H9 (cell line): ENCODE data around the gene ATP6V0A1. TPM values are rescaled to one million over a fixed set of nuclear protein-coding genes. Genes with fewer than 3 reads are reported as not detected.

Experiments used
- DNase-seq: peaks from one replicate; pipeline ENCODE4 v3.0.0-alpha.2; 2017
- H2AFZ ChIP-seq: one replicate; pipeline ENCODE4 v1.6.1; 2013; ENCODE audit warnings: mild to moderate bottlenecking, low read length, control low read depth, moderate library complexity
- H2AK5ac ChIP-seq: 2 replicates; pipeline ENCODE4 v1.6.1; 2013; ENCODE audit warnings: low read length, control low read depth, mixed read lengths; ENCODE audit not compliant: insufficient read length
- H2BK120ac ChIP-seq: one replicate; pipeline ENCODE4 v1.6.1; 2013; ENCODE audit warnings: low read depth, mild to moderate bottlenecking, low read length, control low read depth, inconsistent platforms; ENCODE audit not compliant: poor library complexity, severe bottlenecking
- H2BK12ac ChIP-seq: 2 replicates; pipeline ENCODE4 v1.6.1; 2013; ENCODE audit warnings: low read length, control low read depth, mixed read lengths, low read depth; ENCODE audit not compliant: insufficient read length
- H2BK15ac ChIP-seq: 2 replicates; pipeline ENCODE4 v1.6.1; 2013; ENCODE audit warnings: low read depth, low read length, control low read depth
- H2BK20ac ChIP-seq: one replicate; pipeline ENCODE4 v1.6.1; 2013; ENCODE audit warnings: low read depth, mild to moderate bottlenecking, low read length, control low read depth, inconsistent platforms; ENCODE audit not compliant: poor library complexity, severe bottlenecking
- H2BK5ac ChIP-seq: 2 replicates; pipeline ENCODE4 v1.6.1; 2013; ENCODE audit warnings: low read length, control low read depth, mixed read lengths; ENCODE audit not compliant: insufficient read length
- H3K14ac ChIP-seq: 2 replicates; pipeline ENCODE4 v1.6.1; 2013; ENCODE audit warnings: low read length, control low read depth; ENCODE audit not compliant: insufficient read depth
- H3K18ac ChIP-seq: 2 replicates; pipeline ENCODE4 v1.6.1; 2013; ENCODE audit warnings: low read depth, mild to moderate bottlenecking, mixed read lengths, low read length, control low read depth; ENCODE audit not compliant: insufficient read length
- H3K23ac ChIP-seq: 2 replicates; pipeline ENCODE4 v1.6.1; 2013; ENCODE audit warnings: low read length, control low read depth, mixed read lengths, low read depth; ENCODE audit not compliant: insufficient read length
- H3K23me2 ChIP-seq: 2 replicates; pipeline ENCODE4 v1.6.1; 2013; ENCODE audit warnings: low read depth, mild to moderate bottlenecking, mixed read lengths, low read length, control low read depth; ENCODE audit not compliant: insufficient read length, poor library complexity, severe bottlenecking
- H3K27ac ChIP-seq: 2 replicates; pipeline ENCODE4 v1.5.1; 2013; ENCODE audit warnings: low read length, control low read depth, mixed read lengths, low read depth; ENCODE audit not compliant: insufficient read length
- H3K27me3 ChIP-seq: 2 replicates; pipeline ENCODE4 v1.6.1; 2013; ENCODE audit warnings: low read length, control low read depth, inconsistent platforms; ENCODE audit not compliant: insufficient read depth
- H3K4ac ChIP-seq: 2 replicates; pipeline ENCODE4 v1.6.1; 2013; ENCODE audit warnings: low read depth, mild to moderate bottlenecking, control low read depth, inconsistent platforms, low read length, moderate library complexity
- H3K4me1 ChIP-seq: 2 replicates; pipeline ENCODE4 v1.6.1; 2013; ENCODE audit warnings: low read length, control low read depth, inconsistent platforms; ENCODE audit not compliant: insufficient read depth
- H3K4me2 ChIP-seq: 2 replicates; pipeline ENCODE4 v1.6.1; 2013; ENCODE audit warnings: low read length, control low read depth, mixed read lengths; ENCODE audit not compliant: insufficient read length, insufficient read depth
- H3K56ac ChIP-seq: 2 replicates; pipeline ENCODE4 v1.6.1; 2013; ENCODE audit warnings: low read depth, mild to moderate bottlenecking, mixed read lengths, low read length, control low read depth; ENCODE audit not compliant: insufficient read length
- H3K79me1 ChIP-seq: 2 replicates; pipeline ENCODE4 v1.6.1; 2013; ENCODE audit warnings: low read depth, mild to moderate bottlenecking, moderate library complexity, low read length, control low read depth, inconsistent platforms; ENCODE audit not compliant: insufficient read depth, poor library complexity, severe bottlenecking
- H3K79me2 ChIP-seq: 2 replicates; pipeline ENCODE4 v1.6.1; 2013; ENCODE audit warnings: low read length, control low read depth, inconsistent platforms; ENCODE audit not compliant: insufficient read depth
- H3K9ac ChIP-seq: 2 replicates; pipeline ENCODE4 v1.6.1; 2013; ENCODE audit warnings: low read length, control low read depth, mixed read lengths; ENCODE audit not compliant: insufficient read length; ENCODE audit errors: extremely low read depth
- H3K9me3 ChIP-seq: one replicate; pipeline ENCODE4 v1.6.1; 2013; ENCODE audit warnings: low read depth, low read length, inconsistent platforms; ENCODE audit not compliant: control insufficient read depth
- H3T11ph ChIP-seq: one replicate; pipeline ENCODE4 v1.6.1; 2013; ENCODE audit warnings: mild to moderate bottlenecking, low read length, control low read depth, inconsistent platforms
- H4K20me1 ChIP-seq: one replicate; pipeline ENCODE4 v1.6.1; 2013; ENCODE audit not compliant: control insufficient read depth, insufficient read length, insufficient read depth
- H4K5ac ChIP-seq: 2 replicates; pipeline ENCODE4 v1.6.1; 2013; ENCODE audit warnings: low read depth, mild to moderate bottlenecking, mixed read lengths, low read length, control low read depth; ENCODE audit not compliant: insufficient read length
- H4K8ac ChIP-seq: replicated peaks from 2 replicates; pipeline ENCODE4 v1.6.1; 2013; ENCODE audit warnings: low read length, control low read depth, mixed read lengths, low read depth; ENCODE audit not compliant: insufficient read length
- H4K91ac ChIP-seq: 2 replicates; pipeline ENCODE4 v1.6.1; 2013; ENCODE audit warnings: low read depth, mild to moderate bottlenecking, moderate library complexity, mixed read lengths, low read length, control low read depth; ENCODE audit not compliant: insufficient read length
- H3K27ac Mint-ChIP-seq, 3 experiments: 2 replicates in 2 of 3; 3 replicates in 1 of 3; pipeline ENCODE4 v1.8.0; 2020 to 2021; ENCODE audit warnings: mixed read lengths in 3 of 3, mild to moderate bottlenecking in 1 of 3, moderate library complexity in 1 of 3
- H3K27me3 Mint-ChIP-seq: 2 replicates; pipeline ENCODE4 v1.8.0; 2021; ENCODE audit warnings: low read depth, mild to moderate bottlenecking, moderate library complexity, mixed read lengths
- H3K36me3 Mint-ChIP-seq, 3 experiments: 2 replicates in 2 of 3; 3 replicates in 1 of 3; pipeline ENCODE4 v1.8.0; 2020 to 2021; ENCODE audit warnings: low read depth in 3 of 3, mixed read lengths in 3 of 3; ENCODE audit not compliant: insufficient read depth in 1 of 3
- H3K4me1 Mint-ChIP-seq, 2 experiments: 2 replicates each; pipeline ENCODE4 v1.8.0; 2020; ENCODE audit warnings: mixed read lengths in 2 of 2
- H3K4me3 Mint-ChIP-seq, 2 experiments: 2 replicates in 1 of 2; 3 replicates in 1 of 2; pipeline ENCODE4 v1.8.0; 2020 to 2021; ENCODE audit warnings: mild to moderate bottlenecking in 2 of 2, mixed read lengths in 2 of 2, moderate library complexity in 1 of 2
- H3K9me3 Mint-ChIP-seq, 2 experiments: 2 replicates in 1 of 2; 3 replicates in 1 of 2; pipeline ENCODE4 v1.8.0; 2020; ENCODE audit warnings: mild to moderate bottlenecking in 2 of 2, mixed read lengths in 2 of 2, moderate library complexity in 1 of 2
- CTCF ChIP-seq: fragments of 200-600 bp; sonication (generic); conservative IDR thresholded peaks from 3 replicates; pipeline ENCODE4 v1.8.0; 2021; ENCODE audit warnings: antibody characterized with exemption, mild to moderate bottlenecking
- WGBS: extraction: QIAGEN DNeasy Blood & Tissue Kit; methylation state at CpG from one replicate; pipeline ENCODE4 v1.1.7; 2013; ENCODE audit warnings: missing lambda C conversion rate, low lambda C conversion rate, mixed read lengths; ENCODE audit not compliant: insufficient read length; ENCODE audit errors: extremely low coverage; 5-methylcytosine and 5-hydroxymethylcytosine counted together
- total RNA-seq: library from RNA; stranded (reverse); gene quantifications from 2 replicates; pipeline ENCODE4 v1.2.1, GENCODE V29; 2021

ATP6V0A1 gene
- total RNA-seq, 1 experiment from 2014 or later: 54.1 TPM

- Histone ChIP-seq H4K8ac (no peak overlapping the region), H3K4me2 (peak overlapping the region; percentile 43), H3T11ph (no peak overlapping the region), H3K14ac (peak overlapping the region; percentile 89), H3K9ac (peak overlapping the region; percentile 85), H3K9me3 (no peaks in the 10 kb centered on the region), H3K4me1 (no peaks in the 10 kb centered on the region), H3K23ac (no peak overlapping the region), H2BK20ac (no peak overlapping the region), H3K18ac (peak overlapping the region; percentile 73), H3K56ac (no peak overlapping the region), H4K20me1 (no peaks in the 10 kb centered on the region), H2BK12ac (no peak overlapping the region), H2BK15ac (no peak overlapping the region), H2BK5ac (no peak overlapping the region), H4K91ac (no peak overlapping the region), H3K27ac (no peak overlapping the region), H2BK120ac (no peak overlapping the region), H3K79me2 (no peaks in the 10 kb centered on the region), H2AFZ (no peak overlapping the region), H4K5ac (no peak overlapping the region), H3K23me2 (peaks cover 7% of the 10 kb centered on the region), H3K27me3 (no peaks in the 10 kb centered on the region), H3K79me1 (no peaks in the 10 kb centered on the region), H3K4ac (no peak overlapping the region), H2AK5ac (no peak overlapping the region)
- no peaks in the 10 kb centered on the region for H3K9me3 Mint-ChIP-seq
- peak overlapping the region; percentile 85 to 92 for H3K4me3 Mint-ChIP-seq
- no peak for TF ChIP-seq CTCF
- H3K27me3 Mint-ChIP-seq: no peaks in the 10 kb centered on the region
- H3K4me1 Mint-ChIP-seq: peaks cover 10 to 26% of the 10 kb centered on the region in 2 experiments
- H3K27ac Mint-ChIP-seq: peak overlapping the region; percentile 72 to 96 (median 90); a peak in 5 of 7 replicates
- H3K36me3 Mint-ChIP-seq: no peaks in the 10 kb centered on the region
- WGBS: no CpG with 5 or more reads among the region's 82 CpGs
- peak; percentile 96 for DNase-seq
Measured at GRCh38 chr17:42554250-42555121, 95.8 kb downstream of the ATP6V0A1 start.
